Peyer's patch (tissue), 4 donors: ENCODE results near the gene PYM1.

Source experiments
- POLR2A ChIP-seq, 2 donors: fragments of 450-650 bp; IDR thresholded peaks; one replicate each; pipeline ENCODE4 v1.5.1; 2017; ENCODE audit warnings: antibody characterized with exemption in 2 of 2, mild to moderate bottlenecking in 2 of 2, moderate library complexity in 2 of 2
- TF ChIP-seq, protein P1 (sequence below), 6 experiments: fragments of 450-650 bp in 4 of 6; fragments of 200-600 bp in 2 of 6; sonication (generic) in 1 of 6; IDR thresholded peaks; one replicate each; pipeline ENCODE4 v1.5.1; 2017 to 2019; ENCODE audit warnings: antibody characterized with exemption in 6 of 6, mild to moderate bottlenecking in 3 of 6, moderate library complexity in 1 of 6

- TF ChIP-seq, protein P1, sequence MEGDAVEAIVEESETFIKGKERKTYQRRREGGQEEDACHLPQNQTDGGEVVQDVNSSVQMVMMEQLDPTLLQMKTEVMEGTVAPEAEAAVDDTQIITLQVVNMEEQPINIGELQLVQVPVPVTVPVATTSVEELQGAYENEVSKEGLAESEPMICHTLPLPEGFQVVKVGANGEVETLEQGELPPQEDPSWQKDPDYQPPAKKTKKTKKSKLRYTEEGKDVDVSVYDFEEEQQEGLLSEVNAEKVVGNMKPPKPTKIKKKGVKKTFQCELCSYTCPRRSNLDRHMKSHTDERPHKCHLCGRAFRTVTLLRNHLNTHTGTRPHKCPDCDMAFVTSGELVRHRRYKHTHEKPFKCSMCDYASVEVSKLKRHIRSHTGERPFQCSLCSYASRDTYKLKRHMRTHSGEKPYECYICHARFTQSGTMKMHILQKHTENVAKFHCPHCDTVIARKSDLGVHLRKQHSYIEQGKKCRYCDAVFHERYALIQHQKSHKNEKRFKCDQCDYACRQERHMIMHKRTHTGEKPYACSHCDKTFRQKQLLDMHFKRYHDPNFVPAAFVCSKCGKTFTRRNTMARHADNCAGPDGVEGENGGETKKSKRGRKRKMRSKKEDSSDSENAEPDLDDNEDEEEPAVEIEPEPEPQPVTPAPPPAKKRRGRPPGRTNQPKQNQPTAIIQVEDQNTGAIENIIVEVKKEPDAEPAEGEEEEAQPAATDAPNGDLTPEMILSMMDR (IDR thresholded peaks at IDR 0.05) = no peak
- TF ChIP-seq POLR2A (IDR thresholded peaks at IDR 0.05) = no peak
These were observed 44.3 kb upstream of the PYM1 start for GRCh38 chr12:55972042-55972441.
